GM18909 (cell line): ENCODE data around the gene PSMA8.
"Not testable (repeated sequence)": the region's sequence is repeated elsewhere in the genome, so short reads cannot be mapped to it uniquely, and the experiment has no call there.

Experiments
- ATAC-seq: cut with Tn5 transposase; IDR thresholded peaks from one replicate; pipeline ENCODE4 v1.9.1; 2021; ENCODE audit warnings: mild to moderate bottlenecking; ENCODE audit not compliant: unreplicated experiment, poor library complexity

The PSMA8 gene

DNA sequence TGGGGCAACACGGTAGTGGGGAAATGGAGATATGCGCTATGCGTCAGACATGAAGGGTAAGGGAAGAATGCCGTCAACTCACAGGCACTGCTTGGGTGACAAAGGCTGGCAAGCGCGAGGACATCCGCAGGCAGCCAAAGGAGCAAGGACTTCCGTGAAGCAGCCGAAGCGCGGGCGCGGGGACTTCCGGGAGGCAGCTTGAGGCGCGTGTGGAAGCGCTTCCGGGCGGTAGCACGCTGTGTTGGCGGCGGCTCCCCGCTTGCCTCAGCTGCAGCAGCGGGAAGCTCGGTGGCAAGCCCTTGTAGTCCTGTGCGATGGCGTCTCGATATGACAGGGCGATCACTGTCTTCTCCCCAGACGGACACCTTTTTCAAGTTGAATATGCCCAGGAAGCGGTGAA, at the start of gene PSMA8:
Gene PSMA8 (plus strand): TSS at position 218 of the 400 bp plus-strand sequence. CDS start 97 bp downstream, at position 315.
- ATAC-seq, result no peak

- ATAC-seq, result no peak
Measured at GRCh38 chr18:26085056-26085455, 48.6 kb upstream of the PSMA8 start.

DNA sequence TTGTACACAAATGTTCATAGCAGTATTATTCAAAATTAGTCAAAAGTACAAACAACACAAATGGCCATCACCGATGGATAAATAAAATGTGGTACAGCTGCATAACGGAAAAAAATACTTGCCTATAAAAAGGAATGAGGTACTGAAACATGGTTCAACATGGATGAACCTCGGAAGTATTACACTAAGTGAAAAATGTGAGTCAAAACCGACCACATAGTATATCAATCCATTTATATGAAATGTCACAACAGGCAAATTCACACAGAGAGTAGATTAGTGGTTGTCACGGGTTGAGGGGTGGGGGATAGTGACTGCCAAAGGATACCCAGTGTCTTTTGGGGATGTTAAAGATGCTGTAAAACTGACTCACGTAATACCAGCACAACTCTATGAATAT, 46.7 kb upstream of the PSMA8 start:
- ATAC-seq, result no peak

GRCh38 chr18:26088487-26088886, 45.2 kb upstream of the PSMA8 start:
- ATAC-seq, result no peak

GRCh38 chr18:26089293-26090129, 44.2 kb upstream of the PSMA8 start:
- ATAC-seq, result peak; percentile 8

- peak; percentile 78 for ATAC-seq
Measured at GRCh38 chr18:26090130-26091046, 43.3 kb upstream of the PSMA8 start, which contains the start of gene SS18. SS18 (minus strand) TSS chr18:26090613; CDS start chr18:26090569, 44 bp downstream.

- peak; percentile 48 for ATAC-seq
Measured at GRCh38 chr18:26091047-26091630, 42.5 kb upstream of the PSMA8 start.

- ATAC-seq, result no peak
Measured at GRCh38 chr18:26096852-26097251, 36.8 kb upstream of the PSMA8 start.

DNA sequence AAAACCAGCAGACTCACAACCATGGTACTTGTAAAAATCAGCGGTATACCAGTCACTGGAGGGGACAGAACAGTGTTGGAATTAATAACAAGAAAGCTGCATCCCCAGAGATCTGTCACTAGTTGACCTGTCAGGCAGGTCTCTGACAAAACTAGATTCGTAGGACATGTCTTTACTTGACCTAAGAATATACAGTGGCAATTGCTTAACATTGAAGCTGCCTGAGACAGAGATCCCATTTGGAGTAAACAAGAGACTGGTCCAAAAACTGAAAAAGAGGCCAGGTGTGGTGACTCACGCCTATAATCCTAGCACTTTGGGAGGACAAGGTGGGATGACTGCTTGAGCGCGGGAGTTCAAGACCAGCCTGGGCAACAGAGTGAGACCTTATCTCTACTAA, 36.1 kb upstream of the PSMA8 start:
- no peak for ATAC-seq

DNA sequence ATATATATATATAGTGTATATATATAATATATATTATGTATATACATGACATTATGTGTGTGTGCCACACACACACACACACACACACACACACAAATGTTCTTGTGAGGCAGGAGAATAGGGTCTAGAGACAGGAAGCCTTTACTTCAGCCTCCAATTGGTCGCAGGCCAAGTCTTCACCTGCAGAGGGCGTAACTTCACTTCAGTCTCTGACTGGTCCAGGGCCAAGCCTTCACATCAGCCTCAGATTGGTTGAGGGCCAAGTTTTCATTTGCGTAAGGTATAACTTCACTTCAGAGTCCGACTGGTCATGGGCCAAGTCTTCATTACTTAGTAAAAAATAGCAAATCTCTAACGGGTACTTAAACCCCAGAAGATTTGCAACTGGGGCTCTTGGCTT, 30.1 kb upstream of the PSMA8 start:
- ATAC-seq, result no peak

GRCh38 chr18:26104035-26104434, 29.6 kb upstream of the PSMA8 start:
- ATAC-seq, result no peak

DNA sequence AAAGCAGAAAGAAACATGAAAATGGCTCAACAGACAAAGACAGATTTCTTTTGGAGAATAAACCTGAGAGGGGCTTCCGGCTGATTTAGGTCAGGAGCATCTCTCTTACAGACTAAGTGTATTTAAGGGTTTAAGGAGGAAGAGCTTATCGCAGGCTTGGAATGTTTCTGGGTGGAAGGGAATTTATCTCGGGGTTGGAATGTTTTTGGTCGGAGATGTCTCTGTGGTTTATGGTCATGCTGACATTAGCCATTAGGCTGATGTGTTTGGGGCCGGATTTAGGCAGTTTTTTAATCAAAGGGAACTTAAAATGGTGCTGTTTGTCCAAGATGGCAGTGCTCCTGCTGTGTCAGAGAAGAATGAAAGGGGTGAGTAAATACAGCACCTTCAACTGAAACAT, 14.4 kb upstream of the PSMA8 start:
- ATAC-seq, result no peak

DNA sequence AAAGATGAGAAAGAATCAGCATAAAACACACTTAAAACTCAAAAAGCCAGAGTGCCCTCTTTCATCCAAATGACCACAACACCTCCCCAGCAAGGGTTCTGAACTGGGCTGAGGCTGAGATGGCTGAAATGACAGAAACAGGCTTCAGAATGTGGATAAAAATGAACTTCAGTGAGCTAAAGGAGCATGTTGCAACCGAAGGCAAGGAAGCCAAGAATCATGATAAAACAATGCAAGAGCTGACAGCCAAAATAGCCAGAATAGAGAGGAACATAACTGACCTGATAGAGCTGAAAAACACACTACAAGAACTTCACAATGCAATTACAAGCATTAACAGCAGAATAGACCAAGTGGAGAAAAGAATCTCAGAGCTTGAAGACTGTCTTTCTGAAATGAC, 12.2 kb upstream of the PSMA8 start:
- no peak for ATAC-seq

DNA sequence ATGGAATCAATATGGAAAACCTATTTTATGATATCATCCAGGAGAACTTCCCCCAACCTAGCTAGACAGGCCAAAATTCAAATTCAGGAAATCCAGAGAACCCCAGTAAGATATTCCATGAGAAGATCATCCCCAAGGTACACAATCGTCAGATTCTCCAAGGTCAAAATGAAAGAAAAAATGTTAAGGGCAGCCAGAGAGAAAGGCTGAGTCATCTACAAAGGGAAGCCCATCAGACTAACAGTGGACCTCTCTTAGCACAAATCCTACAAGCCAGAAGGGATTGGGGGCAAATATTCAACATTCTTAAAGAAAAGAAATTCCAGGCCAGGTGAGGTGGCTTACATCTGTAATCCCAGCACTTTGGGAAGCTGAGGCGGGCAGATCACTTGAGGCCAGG, 11.7 kb upstream of the PSMA8 start:
- ATAC-seq, result not testable (repeated sequence)

DNA sequence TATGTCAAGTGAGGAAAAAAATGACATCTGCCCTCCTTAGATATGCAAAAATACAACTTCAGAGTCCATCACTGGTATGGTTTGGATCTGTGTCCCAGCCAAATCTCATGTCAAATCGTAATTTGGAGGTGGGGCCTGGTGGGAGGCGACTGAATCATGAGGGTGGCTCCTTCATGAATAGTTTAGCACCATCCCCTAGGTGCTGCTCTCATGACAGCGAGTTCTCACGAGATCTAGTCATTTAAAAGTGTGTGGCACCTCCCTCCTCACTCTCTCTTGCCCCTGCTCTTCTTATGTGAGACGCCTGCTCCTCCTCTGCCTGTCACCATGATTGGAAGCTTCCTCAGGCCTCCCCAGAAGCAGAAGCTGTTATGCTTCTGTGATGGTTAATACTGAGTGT, 5.9 kb upstream of the PSMA8 start:
- no peak for ATAC-seq

DNA sequence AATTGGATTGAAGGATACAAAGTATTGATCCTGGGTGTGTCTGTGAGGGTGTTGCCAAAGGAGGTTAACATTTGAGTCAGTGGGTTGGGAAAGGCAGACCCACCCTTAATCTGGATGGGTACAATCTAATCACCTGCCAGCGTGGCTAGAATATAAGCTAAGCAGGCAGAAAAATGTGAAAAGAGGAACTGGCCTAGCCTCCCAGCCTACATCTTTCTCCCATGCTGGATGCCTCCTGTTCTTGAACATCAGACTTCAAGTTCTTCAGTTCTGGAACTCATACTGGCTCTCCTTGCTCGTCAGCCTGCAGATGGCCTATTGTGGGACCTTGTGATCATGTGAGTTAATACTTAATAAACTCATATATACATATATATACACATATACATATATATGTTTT, 5.5 kb upstream of the PSMA8 start:
- ATAC-seq, result not testable (repeated sequence)

- no peak for ATAC-seq
Measured at GRCh38 chr18:26134107-26134506, 438 bp downstream of the PSMA8 start.

DNA sequence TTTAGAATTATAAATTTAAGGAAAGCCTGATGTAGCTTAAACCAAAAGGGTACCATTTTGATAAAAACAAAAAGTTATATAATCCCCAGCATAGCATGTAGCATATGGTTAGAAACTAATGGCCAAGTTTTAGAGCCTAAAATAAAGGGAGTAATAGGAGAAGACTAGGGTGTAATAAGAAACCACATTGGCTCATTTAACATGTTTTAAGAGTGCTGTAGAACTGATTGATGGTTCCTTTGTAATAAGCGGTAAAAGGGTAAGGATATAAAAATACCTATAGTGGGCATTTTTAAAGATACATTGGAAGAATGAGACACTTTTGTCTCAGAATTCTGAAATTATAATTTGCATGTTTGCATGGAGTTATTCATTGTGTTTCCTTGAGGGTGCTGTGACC, 1.9 kb downstream of the PSMA8 start:
- no peak for ATAC-seq

DNA sequence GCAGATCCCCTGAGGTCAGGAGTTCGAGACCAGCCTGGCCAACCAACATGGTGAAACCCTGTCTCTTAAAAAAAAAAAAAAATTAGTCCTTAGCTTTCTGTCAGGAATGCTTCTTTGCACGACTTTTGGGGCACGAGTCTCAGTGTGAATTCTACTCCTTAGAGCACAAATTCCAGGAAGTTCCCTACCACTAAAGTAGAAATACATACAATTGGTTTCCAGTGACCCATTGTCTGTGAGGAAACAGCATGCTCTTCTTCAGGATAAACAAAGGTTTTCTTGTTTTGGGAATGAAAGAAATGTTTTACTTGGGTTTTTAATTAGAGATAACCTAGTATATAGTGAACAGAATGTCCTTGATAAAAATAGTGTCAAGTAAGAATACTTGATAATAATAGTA, 23.7 kb downstream of the PSMA8 start:
- no peak for ATAC-seq

DNA sequence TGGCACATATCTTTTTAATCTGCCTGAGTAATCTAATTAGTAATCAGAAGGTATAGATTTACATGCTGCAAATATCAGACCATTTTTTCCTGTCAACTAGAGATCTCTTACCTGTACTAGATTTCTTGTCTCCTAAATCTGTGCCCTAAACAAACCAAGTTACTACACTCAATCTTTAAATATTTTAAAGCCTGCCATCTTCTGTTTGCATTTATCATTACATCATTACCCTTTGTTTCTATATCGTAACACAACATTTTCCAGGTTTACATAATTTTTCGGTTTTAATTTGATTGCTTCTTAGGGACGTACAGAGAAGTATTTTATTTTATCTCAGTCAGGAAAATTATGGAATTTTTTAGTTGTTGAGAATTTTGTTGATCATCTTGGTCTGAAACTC, 25.7 kb downstream of the PSMA8 start:
- ATAC-seq, result no peak

GRCh38 chr18:26164571-26164970, 30.9 kb downstream of the PSMA8 start:
- ATAC-seq, result no peak
